Omental fat pad (tissue), 4 donors: ENCODE measurements around the gene EED. TPM values are rescaled to one million over a fixed set of nuclear protein-coding genes. Genes with fewer than 3 reads are reported as not detected.

ENCODE experiments used
- ATAC-seq: fragments of 150-250 bp; one replicate; pipeline ENCODE4 v1.9.1; 2016; ENCODE audit warnings: mild to moderate bottlenecking, moderate library complexity; ENCODE audit not compliant: low FRiP score
- DNase-seq: peaks from one replicate; pipeline ENCODE4 v3.0.0-alpha.2; 2019; ENCODE audit warnings: low spot score
- CTCF ChIP-seq, 3 donors: fragments of 450-650 bp; IDR thresholded peaks; one replicate each; pipeline ENCODE4 v1.5.1; 2016 to 2017; ENCODE audit warnings: antibody characterized with exemption in 3 of 3, mild to moderate bottlenecking in 3 of 3, moderate library complexity in 2 of 3
- small RNA-seq: library from RNA; depleted of rRNA; stranded (forward); fragments of <200 nt; gene quantifications from one replicate; pipeline ENCODE3, GENCODE V24; 2016
- total RNA-seq, 4 donors: library from RNA; depleted of rRNA; stranded (reverse); fragments of >200 nt; gene quantifications; one replicate each; pipeline ENCODE4 v1.1.0, GENCODE V29; 2016

EED gene
- total RNA-seq, 4 donors from 2014 or later, result 13.2 to 29.6 (median 18.9) TPM

- TF ChIP-seq CTCF (IDR thresholded peaks at IDR 0.05), result no peak
These were observed 69.2 kb downstream of the EED start for GRCh38 chr11:86313793-86314192.

GRCh38 chr11:86314636-86315035 lies 70.1 kb downstream of the EED start:
- no peak for TF ChIP-seq CTCF (IDR thresholded peaks at IDR 0.05)
- no peak for ATAC-seq
- no peak for DNase-seq

More at GRCh38 chr11:86313793-86314192, 69.2 kb downstream of the EED start:
- DNase-seq (no peak), ATAC-seq (no peak)

Small RNA genes lying within 50 kb of the gene (small RNA-seq; reads per million reads assigned to genes)
- gene RF00017 (not detected), gene RN7SL225P (not detected)

Other genes starting within 250 kb of the EED start
- gene PICALM, start 175.7 kb upstream of the EED start, total RNA-seq, result 100 to 1,000 TPM; 302 to 622 (median 395) TPM
- 10 to 100 TPM; 19.6 to 38.2 (median 33.9) TPM for gene HIKESHI, start 57.5 kb downstream of the EED start, total RNA-seq
- 1 to 10 TPM in 2 of 4 donors, not detected in 2; 1.4 to 1.6 TPM for gene CCDC81, start 130.1 kb downstream of the EED start, total RNA-seq